Measurements from ENCODE around the gene CIBAR2.

DNA sequence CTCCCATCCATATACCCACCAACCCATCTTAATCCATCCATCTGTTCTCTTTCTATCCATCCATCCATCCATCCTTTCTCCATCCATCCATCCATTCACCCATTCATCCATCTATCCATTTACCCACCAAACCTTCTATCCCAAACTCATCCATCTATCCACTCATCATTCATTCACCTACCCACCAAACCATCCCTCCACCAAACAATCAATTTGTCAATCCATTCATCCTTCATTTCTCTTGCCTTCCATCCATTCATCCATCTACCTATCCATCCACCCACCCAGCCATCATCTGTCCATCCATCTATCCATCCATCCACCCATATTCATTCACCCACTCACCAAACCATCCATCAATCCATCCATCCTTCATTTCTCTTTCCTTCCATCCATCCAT is 44.6 kb upstream of the CIBAR2 start:
- no peak for TF ChIP-seq POLR2AphosphoS5 (IDR thresholded peaks at IDR 0.05; ENCODE audit: low read depth, low read length)
- no peak for TF ChIP-seq TAF1 (IDR thresholded peaks at IDR 0.05; ENCODE audit: borderline replicate concordance, insufficient read depth, low read length)
